Thoracic aorta (tissue), 2 donors: Measurements from ENCODE around the gene CDC42BPB. TPM values are rescaled to one million over a fixed set of nuclear protein-coding genes. Genes with fewer than 3 reads are reported as not detected.

Experiments used
- ATAC-seq: fragments of 150-250 bp; one replicate; pipeline ENCODE4 v1.8.0; 2017; ENCODE audit warnings: low read depth; ENCODE audit not compliant: insufficient number of reproducible peaks, low FRiP score
- DNase-seq: peaks from one replicate; pipeline ENCODE4 v3.0.0-alpha.2; 2020; ENCODE audit warnings: low spot score
- H3K27ac ChIP-seq, 2 donors: fragments of 200-600 bp; sonication (generic); 1 replicate in 1 of 2; 2 replicates in 1 of 2; pipeline ENCODE4 v1.5.1; 2016; ENCODE audit warnings: mild to moderate bottlenecking in 2 of 2, moderate library complexity in 2 of 2
- H3K27me3 ChIP-seq: fragments of 200-600 bp; sonication (generic); replicated peaks from 2 replicates; pipeline ENCODE4 v1.6.0; 2016; ENCODE audit warnings: mild to moderate bottlenecking; ENCODE audit not compliant: insufficient read depth
- H3K36me3 ChIP-seq: fragments of 200-600 bp; sonication (generic); one replicate; pipeline ENCODE4 v1.5.1; 2016
- H3K4me1 ChIP-seq, 2 donors: fragments of 200-600 bp; sonication (generic); 1 replicate in 1 of 2; 2 replicates in 1 of 2; pipeline versions ENCODE4 v1.5.1 to v1.6.0; 2016; ENCODE audit warnings: low read depth in 2 of 2, mild to moderate bottlenecking in 1 of 2; ENCODE audit not compliant: control insufficient read depth in 1 of 2
- H3K4me3 ChIP-seq: fragments of 200-600 bp; sonication (generic); 2 replicates; pipeline ENCODE4 v1.5.1; 2016; ENCODE audit warnings: mild to moderate bottlenecking
- H3K9me3 ChIP-seq: fragments of 200-600 bp; sonication (generic); 2 replicates; pipeline ENCODE4 v1.5.1; 2016
- CTCF ChIP-seq: fragments of 200-600 bp; sonication (generic); IDR thresholded peaks from one replicate; pipeline ENCODE4 v1.5.1; 2019; ENCODE audit warnings: antibody characterized with exemption
- total RNA-seq, 2 donors: library from RNA; depleted of rRNA; stranded (reverse); fragments of >200 nt; gene quantifications; one replicate each; pipeline versions ENCODE4 v1.1.0 to v1.2.3, GENCODE V29; 2016

CDC42BPB gene
- total RNA-seq, 2 donors from 2014 or later, result 121 to 133 TPM

GRCh38 chr14:102970496-102970895, 86.9 kb downstream of the CDC42BPB start:
- Histone ChIP-seq H3K4me1 (no peaks in the 10 kb centered on the region), H3K27ac (no peak overlapping the region), H3K4me3 (no peak overlapping the region), H3K27me3 (no peaks in the 10 kb centered on the region), H3K9me3 (no peaks in the 10 kb centered on the region), H3K36me3 (peaks cover 89% of the 10 kb centered on the region)
- no peak for ATAC-seq
- DNase-seq, result no peak
- no peak for TF ChIP-seq CTCF

GRCh38 chr14:102969901-102970300, 87.4 kb downstream of the CDC42BPB start:
- ATAC-seq (no peak), DNase-seq (no peak)
- H3K27me3 ChIP-seq, result no peaks in the 10 kb centered on the region
- H3K27ac ChIP-seq, result no peak overlapping the region
- H3K9me3 ChIP-seq, result no peaks in the 10 kb centered on the region
- peaks cover 85% of the 10 kb centered on the region for H3K36me3 ChIP-seq
- H3K4me3 ChIP-seq, result no peak overlapping the region
- no peaks in the 10 kb centered on the region for H3K4me1 ChIP-seq
- no peak for TF ChIP-seq CTCF

- H3K27me3 ChIP-seq, result no peaks in the 10 kb centered on the region
- no peak overlapping the region for H3K4me3 ChIP-seq
- H3K27ac ChIP-seq, result no peak overlapping the region
- H3K9me3 ChIP-seq, result no peaks in the 10 kb centered on the region
- H3K4me1 ChIP-seq, result no peaks in the 10 kb centered on the region
- peaks cover 81% of the 10 kb centered on the region for H3K36me3 ChIP-seq
- no peak for ATAC-seq
- no peak for DNase-seq
- no peak for TF ChIP-seq CTCF
Measured at GRCh38 chr14:102969060-102969791, 88.1 kb downstream of the CDC42BPB start.

- Histone ChIP-seq H3K4me1 (no peaks in the 10 kb centered on the region), H3K27ac (no peak overlapping the region), H3K4me3 (no peak overlapping the region), H3K27me3 (no peaks in the 10 kb centered on the region), H3K9me3 (no peaks in the 10 kb centered on the region), H3K36me3 (peaks cover 82% of the 10 kb centered on the region)
- DNase-seq, result no peak
- ATAC-seq, result no peak
- no peak for TF ChIP-seq CTCF
Measured at GRCh38 chr14:102968306-102968705, 89.0 kb downstream of the CDC42BPB start.

GRCh38 chr14:102967506-102967795, 89.9 kb downstream of the CDC42BPB start:
- Histone ChIP-seq H3K27me3 (no peaks in the 10 kb centered on the region), H3K36me3 (peaks cover 84% of the 10 kb centered on the region), H3K4me3 (no peak overlapping the region), H3K4me1 (no peaks in the 10 kb centered on the region), H3K9me3 (no peaks in the 10 kb centered on the region), H3K27ac (no peak overlapping the region)
- no peak for ATAC-seq
- no peak for TF ChIP-seq CTCF
- no peak for DNase-seq
